Ureter (tissue), 1 donor: ENCODE results near the gene GNB1L. TPM values are rescaled to one million over a fixed set of nuclear protein-coding genes. Genes with fewer than 3 reads are reported as not detected.

Experiments
- DNase-seq: peaks from one replicate; pipeline ENCODE4 v3.0.0-alpha.2; 2020; ENCODE audit warnings: low spot score
- total RNA-seq: library from RNA; stranded (reverse); gene quantifications from one replicate; pipeline ENCODE4 v1.2.4, GENCODE V29; 2023
- donor health status: DM: yes; HTN: yes; CAD: no.

GNB1L gene
- total RNA-seq, 1 donor from 2014 or later: 6.0 TPM

GRCh38 chr22:19761725-19762567 is 92.7 kb downstream of the GNB1L start:
- no peak for DNase-seq

- no peak for DNase-seq
Observed at GRCh38 chr22:19760951-19761724, 93.5 kb downstream of the GNB1L start.

GRCh38 chr22:19760058-19760950 is 94.4 kb downstream of the GNB1L start, which contains the start of gene TBX1:
Gene TBX1 (plus strand): TSS chr22:19760778. CDS start chr22:19760844, 66 bp downstream.
- DNase-seq: no peak

GRCh38 chr22:19759427-19760057 is 95.1 kb downstream of the GNB1L start:
- DNase-seq: no peak

GRCh38 chr22:19758896-19759426 is 95.7 kb downstream of the GNB1L start:
- no peak for DNase-seq

GRCh38 chr22:19757985-19758895 is 96.4 kb downstream of the GNB1L start:
- DNase-seq: no peak

GRCh38 chr22:19757140-19757984 is 97.3 kb downstream of the GNB1L start:
- DNase-seq: no peak

- DNase-seq: no peak
Observed at GRCh38 chr22:19756288-19757128, 98.2 kb downstream of the GNB1L start.

GRCh38 chr22:19755722-19756287 is 98.9 kb downstream of the GNB1L start:
- DNase-seq: no peak

- no peak for DNase-seq
Observed at GRCh38 chr22:19755145-19755710, 99.4 kb downstream of the GNB1L start.

GRCh38 chr22:19754701-19755144 is 100.0 kb downstream of the GNB1L start:
- DNase-seq: no peak

GRCh38 chr22:19753996-19754700 is 100.5 kb downstream of the GNB1L start:
- DNase-seq: no peak

- DNase-seq: no peak
Observed at GRCh38 chr22:19753090-19753842, 101.4 kb downstream of the GNB1L start.

- DNase-seq: no peak
Observed at GRCh38 chr22:19751497-19752245, 103.0 kb downstream of the GNB1L start.
